HL-60 (cell line): ENCODE results near the gene SUN1.

ENCODE experiments used
- DNase-seq, 2 experiments: peaks; one replicate each; pipeline ENCODE4 v3.0.0-alpha.2; 2010 to 2020; ENCODE audit warnings: low read depth in 1 of 2, low spot score in 1 of 2
- H3K27ac ChIP-seq: fragments of 250-450 bp; sonication (Bioruptor Pico); replicated peaks from 2 replicates; pipeline ENCODE4 v1.5.1; 2020; ENCODE audit warnings: mild to moderate bottlenecking, moderate library complexity
- H3K27me3 ChIP-seq: fragments of 250-450 bp; sonication (Bioruptor Pico); 2 replicates; pipeline ENCODE4 v1.5.1; 2021; ENCODE audit warnings: mild to moderate bottlenecking, moderate library complexity; ENCODE audit not compliant: insufficient read depth, poor library complexity, severe bottlenecking
- H3K4me3 ChIP-seq: replicated peaks from 2 replicates; pipeline ENCODE4 v1.5.1; 2011; ENCODE audit warnings: mild to moderate bottlenecking, control low read depth, low read length; ENCODE audit not compliant: insufficient read depth
- CTCF ChIP-seq: IDR thresholded peaks from one replicate; pipeline ENCODE4 v1.5.1; 2011; ENCODE audit warnings: low read length, control low read depth, inconsistent platforms; ENCODE audit not compliant: insufficient read depth
- GABPA ChIP-seq: IDR thresholded peaks from 2 replicates; pipeline ENCODE4 v1.6.1; 2012; ENCODE audit warnings: low read depth
- POLR2AphosphoS5 ChIP-seq: IDR thresholded peaks from 2 replicates; pipeline ENCODE4 v1.6.1; 2012; ENCODE audit warnings: low read depth
- REST ChIP-seq: IDR thresholded peaks from 2 replicates; pipeline ENCODE4 v1.6.1; 2012; ENCODE audit warnings: low read depth; ENCODE audit not compliant: insufficient replicate concordance
- SPI1 ChIP-seq: IDR thresholded peaks from 2 replicates; pipeline ENCODE4 v1.6.1; 2012; ENCODE audit warnings: low read depth, mild to moderate bottlenecking, borderline replicate concordance

Gene SUN1

GRCh38 chr7:898460-898854 lies 66.2 kb downstream of the SUN1 start:
- DNase-seq, result no peak
- no peak overlapping the region for H3K27ac ChIP-seq
- H3K27me3 ChIP-seq, result no peaks in the 10 kb centered on the region
- H3K4me3 ChIP-seq, result no peak overlapping the region
- no peak for TF ChIP-seq CTCF
- no peak for TF ChIP-seq GABPA
- no peak for TF ChIP-seq SPI1
- no peak for TF ChIP-seq REST
- no peak; the same call in 1 of the 2 replicates for TF ChIP-seq POLR2AphosphoS5

GRCh38 chr7:898855-899681 lies 66.8 kb downstream of the SUN1 start:
- no peak for DNase-seq
- no peak overlapping the region for H3K27ac ChIP-seq
- H3K4me3 ChIP-seq, result no peak overlapping the region
- TF ChIP-seq SPI1, result no peak
- no peaks in the 10 kb centered on the region for H3K27me3 ChIP-seq

GRCh38 chr7:899806-900205 lies 67.5 kb downstream of the SUN1 start:
- no peaks in the 10 kb centered on the region for H3K27me3 ChIP-seq
- no peak overlapping the region for H3K4me3 ChIP-seq
- DNase-seq, result no peak
- H3K27ac ChIP-seq, result no peak overlapping the region
- TF ChIP-seq POLR2AphosphoS5 (no peak), CTCF (no peak), GABPA (no peak), REST (no peak), SPI1 (no peak)

GRCh38 chr7:900331-901040 lies 68.2 kb downstream of the SUN1 start:
- no peak for DNase-seq
- no peak overlapping the region for H3K27ac ChIP-seq
- no peak overlapping the region for H3K4me3 ChIP-seq
- no peaks in the 10 kb centered on the region for H3K27me3 ChIP-seq
- TF ChIP-seq CTCF, result no peak
